Activated effector memory CD4-positive, alpha-beta T cell treated with anti-CD3 and anti-CD28 coated beads, Interleukin-2, amount 50 U/mL, for 16 hours (primary cell): Measurements from ENCODE around the gene OR13C8.

Source experiments
- DNase-seq: peaks from one replicate; pipeline ENCODE4 v3.0.0-alpha.2; 2020

The OR13C8 gene

DNA sequence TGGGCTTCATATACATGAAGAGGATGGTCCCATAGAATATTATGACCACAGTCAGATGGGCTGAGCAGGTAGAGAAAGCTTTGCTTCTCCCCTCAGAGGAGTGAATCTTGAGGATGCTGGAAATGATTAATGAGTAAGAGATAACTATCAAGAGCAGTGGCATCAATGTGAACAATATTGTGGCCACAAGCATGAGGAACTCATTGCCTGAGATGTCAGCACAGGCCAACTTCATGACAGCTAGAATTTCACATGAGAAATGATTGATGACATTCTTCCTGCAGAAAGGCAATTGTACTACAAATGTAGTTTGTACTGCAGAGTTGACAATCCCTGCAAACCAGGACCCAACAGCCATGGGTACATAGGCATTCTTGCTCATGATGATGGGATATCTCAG is 48.5 kb downstream of the OR13C8 start:
- no peak for DNase-seq

- no peak for DNase-seq
These were observed 49.1 kb downstream of the OR13C8 start, which contains the start of gene OR13C9 for GRCh38 chr9:104618104-104618503. TSS of gene OR13C9 (minus strand) at chr9:104618204. CDS start at chr9:104618204, 0 bp downstream.
